Skin of body (tissue), 2 donors: ENCODE results near the gene IYD. TPM values are rescaled to one million over a fixed set of nuclear protein-coding genes. Genes with fewer than 3 reads are reported as not detected.

ENCODE experiments used
- DNase-seq: peaks from one replicate; lab custom pipeline; 2025; lab: John Stamatoyannopoulos, UW
- total RNA-seq: library from RNA; depleted of rRNA; stranded (reverse); fragments of >200 nt; gene quantifications from one replicate; pipeline ENCODE4 v1.2.3, GENCODE V29; 2014

The IYD gene
- under 0.01 TPM for total RNA-seq

GRCh38 chr6:150368762-150369161 is at the start of gene IYD:
Gene IYD (plus strand): TSS chr6:150369012. CDS start chr6:150369032, 20 bp downstream.
- DNase-seq = no peak

- no peak for DNase-seq
These were observed 48.9 kb upstream of the IYD start for GRCh38 chr6:150319924-150320323.

GRCh38 chr6:150320442-150320841 is 48.4 kb upstream of the IYD start:
- peak; percentile 14 for DNase-seq

GRCh38 chr6:150322466-150322871 is 46.3 kb upstream of the IYD start:
- no peak for DNase-seq

- no peak for DNase-seq
These were observed 45.6 kb upstream of the IYD start for GRCh38 chr6:150323205-150323604.

GRCh38 chr6:150324044-150324443 is 44.8 kb upstream of the IYD start:
- no peak for DNase-seq

- DNase-seq = no peak
These were observed 43.6 kb upstream of the IYD start for GRCh38 chr6:150325066-150325772.

GRCh38 chr6:150327117-150327774 is 41.6 kb upstream of the IYD start:
- DNase-seq = no peak

GRCh38 chr6:150328744-150329405 is 39.9 kb upstream of the IYD start:
- DNase-seq = no peak

GRCh38 chr6:150331344-150331743 is 37.5 kb upstream of the IYD start:
- DNase-seq = no peak

- DNase-seq = no peak
These were observed 35.8 kb upstream of the IYD start for GRCh38 chr6:150332939-150333584.

- DNase-seq = no peak
These were observed 35.2 kb upstream of the IYD start for GRCh38 chr6:150333585-150333941.

GRCh38 chr6:150334790-150335783 is 33.7 kb upstream of the IYD start:
- peak; percentile 62 for DNase-seq

GRCh38 chr6:150336299-150336698 is 32.5 kb upstream of the IYD start:
- DNase-seq = no peak

GRCh38 chr6:150336708-150337107 is 32.1 kb upstream of the IYD start:
- no peak for DNase-seq

GRCh38 chr6:150342126-150342525 is 26.7 kb upstream of the IYD start:
- no peak for DNase-seq

GRCh38 chr6:150343434-150343833 is 25.4 kb upstream of the IYD start:
- no peak for DNase-seq

- DNase-seq = no peak
These were observed 23.0 kb upstream of the IYD start for GRCh38 chr6:150345781-150346180.

GRCh38 chr6:150346346-150346745 is 22.5 kb upstream of the IYD start:
- no peak for DNase-seq

GRCh38 chr6:150347845-150348244 is 21.0 kb upstream of the IYD start:
- no peak for DNase-seq

GRCh38 chr6:150349546-150349945 is 19.3 kb upstream of the IYD start:
- no peak for DNase-seq
